Stomach (tissue), 4 donors: ENCODE results near the gene SPTLC1.

ENCODE experiments used
- EP300 ChIP-seq: sonication (generic); formaldehyde crosslinking; IDR thresholded peaks from one replicate; pipeline ENCODE4 v1.6.1; 2017; ENCODE audit warnings: antibody characterized with exemption
- POLR2A ChIP-seq, 4 donors: fragments of 450-650 bp; IDR thresholded peaks; one replicate each; pipeline ENCODE4 v1.6.1; 2016; ENCODE audit warnings: antibody characterized with exemption in 4 of 4, control low read depth in 2 of 4, mild to moderate bottlenecking in 1 of 4, moderate library complexity in 1 of 4
- POLR2AphosphoS5 ChIP-seq, 3 donors: sonication (generic); formaldehyde crosslinking; IDR thresholded peaks; one replicate each; pipeline ENCODE4 v1.6.1; 2016; ENCODE audit warnings: antibody characterized with exemption in 3 of 3
- TF ChIP-seq, protein P1 (sequence below), 7 experiments: fragments of 450-650 bp in 4 of 7; fragments of 200-600 bp in 3 of 7; sonication (generic) in 3 of 7; IDR thresholded peaks; one replicate each; pipeline ENCODE4 v1.5.1; 2016 to 2019; ENCODE audit warnings: antibody characterized with exemption in 7 of 7, control low read depth in 2 of 7, mild to moderate bottlenecking in 1 of 7

DNA sequence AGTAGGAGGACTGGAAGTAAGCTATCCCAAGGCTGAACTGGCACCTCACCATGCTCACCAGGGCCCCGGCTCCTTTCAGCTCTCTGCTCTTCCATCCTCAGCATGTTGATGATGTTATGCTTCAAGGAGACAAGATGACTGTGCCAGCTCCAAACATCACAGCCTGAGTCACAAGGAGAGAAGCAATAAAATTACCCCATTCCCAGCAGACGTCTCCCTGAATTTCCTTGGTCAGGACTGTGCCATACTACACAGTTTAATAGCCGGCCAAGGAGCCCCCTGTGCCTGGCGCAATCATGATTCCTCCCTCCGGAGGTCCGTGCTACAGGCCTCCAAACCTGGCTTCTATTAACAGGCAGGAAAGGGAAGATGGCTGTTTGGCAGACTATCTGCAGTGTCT is 114.0 kb downstream of the SPTLC1 start:
- TF ChIP-seq, protein P1, sequence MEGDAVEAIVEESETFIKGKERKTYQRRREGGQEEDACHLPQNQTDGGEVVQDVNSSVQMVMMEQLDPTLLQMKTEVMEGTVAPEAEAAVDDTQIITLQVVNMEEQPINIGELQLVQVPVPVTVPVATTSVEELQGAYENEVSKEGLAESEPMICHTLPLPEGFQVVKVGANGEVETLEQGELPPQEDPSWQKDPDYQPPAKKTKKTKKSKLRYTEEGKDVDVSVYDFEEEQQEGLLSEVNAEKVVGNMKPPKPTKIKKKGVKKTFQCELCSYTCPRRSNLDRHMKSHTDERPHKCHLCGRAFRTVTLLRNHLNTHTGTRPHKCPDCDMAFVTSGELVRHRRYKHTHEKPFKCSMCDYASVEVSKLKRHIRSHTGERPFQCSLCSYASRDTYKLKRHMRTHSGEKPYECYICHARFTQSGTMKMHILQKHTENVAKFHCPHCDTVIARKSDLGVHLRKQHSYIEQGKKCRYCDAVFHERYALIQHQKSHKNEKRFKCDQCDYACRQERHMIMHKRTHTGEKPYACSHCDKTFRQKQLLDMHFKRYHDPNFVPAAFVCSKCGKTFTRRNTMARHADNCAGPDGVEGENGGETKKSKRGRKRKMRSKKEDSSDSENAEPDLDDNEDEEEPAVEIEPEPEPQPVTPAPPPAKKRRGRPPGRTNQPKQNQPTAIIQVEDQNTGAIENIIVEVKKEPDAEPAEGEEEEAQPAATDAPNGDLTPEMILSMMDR (IDR thresholded peaks at IDR 0.05), result no peak
- no peak for TF ChIP-seq POLR2A (IDR thresholded peaks at IDR 0.05)
- no peak for TF ChIP-seq EP300
- TF ChIP-seq POLR2AphosphoS5 (IDR thresholded peaks at IDR 0.05), result no peak
